ENCODE measurements around the gene BICDL2.

BICDL2 gene

GRCh38 chr16:3007957-3008689, 28.6 kb downstream of the BICDL2 start:
- H3K27ac ChIP-seq = no peak overlapping the region
- TF ChIP-seq CTCF (IDR thresholded peaks at IDR 0.05) (no peak), ZFX (IDR thresholded peaks at IDR 0.05; ENCODE audit: borderline replicate concordance) (no peak)

DNA sequence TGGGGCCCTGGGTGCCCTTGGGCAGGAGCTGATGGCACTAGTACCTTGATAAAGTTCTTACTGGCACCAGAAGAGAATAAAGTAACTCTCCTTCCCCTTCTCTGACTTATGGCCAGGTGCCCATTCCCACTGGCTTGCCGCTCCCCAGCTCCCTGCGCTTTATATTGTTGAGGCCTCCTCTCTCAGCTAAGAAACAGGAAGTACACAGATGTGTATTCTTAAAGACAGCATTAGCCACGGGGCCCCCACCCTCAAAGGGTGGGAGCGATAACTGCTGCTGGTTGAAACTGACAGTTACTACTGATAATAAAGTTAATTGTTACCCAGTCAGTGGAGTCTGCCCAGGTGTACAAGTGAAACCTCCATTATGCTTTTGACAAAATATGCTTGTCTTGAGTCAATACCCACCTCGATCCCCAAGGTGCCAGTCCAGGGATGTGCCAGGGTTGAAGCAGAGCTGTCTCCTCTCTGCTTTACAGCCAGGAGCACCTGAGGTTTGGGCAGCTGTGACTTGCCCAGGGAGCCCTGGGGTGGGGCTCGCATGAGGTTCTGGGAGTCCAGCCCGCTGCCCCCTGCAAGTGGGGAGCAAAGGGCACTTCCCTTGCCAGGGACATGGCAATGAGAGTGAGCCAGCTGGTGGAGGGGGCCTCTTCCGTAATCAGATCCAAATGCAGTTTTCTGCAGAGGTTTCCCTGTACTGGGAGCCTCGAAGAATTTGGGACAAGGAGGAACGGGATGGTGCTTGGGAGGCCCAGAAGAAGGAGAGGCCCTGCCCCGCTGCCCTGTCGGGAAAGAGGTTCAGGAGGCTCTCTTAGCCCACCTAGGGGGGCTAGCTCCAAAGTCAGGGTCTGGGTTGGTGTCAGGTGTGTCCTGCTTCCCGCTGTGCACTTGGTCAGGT, 29.4 kb downstream of the BICDL2 start:
- H3K27ac ChIP-seq = no peak overlapping the region
- TF ChIP-seq ZFX (IDR thresholded peaks at IDR 0.05; ENCODE audit: borderline replicate concordance) = no peak
- no peak for TF ChIP-seq CTCF (IDR thresholded peaks at IDR 0.05)

- peak overlapping the region; percentile 56 for H3K27ac ChIP-seq
- TF ChIP-seq CTCF (IDR thresholded peaks at IDR 0.05) = no peak
Measured at GRCh38 chr16:3004781-3005284, 31.9 kb downstream of the BICDL2 start.

DNA sequence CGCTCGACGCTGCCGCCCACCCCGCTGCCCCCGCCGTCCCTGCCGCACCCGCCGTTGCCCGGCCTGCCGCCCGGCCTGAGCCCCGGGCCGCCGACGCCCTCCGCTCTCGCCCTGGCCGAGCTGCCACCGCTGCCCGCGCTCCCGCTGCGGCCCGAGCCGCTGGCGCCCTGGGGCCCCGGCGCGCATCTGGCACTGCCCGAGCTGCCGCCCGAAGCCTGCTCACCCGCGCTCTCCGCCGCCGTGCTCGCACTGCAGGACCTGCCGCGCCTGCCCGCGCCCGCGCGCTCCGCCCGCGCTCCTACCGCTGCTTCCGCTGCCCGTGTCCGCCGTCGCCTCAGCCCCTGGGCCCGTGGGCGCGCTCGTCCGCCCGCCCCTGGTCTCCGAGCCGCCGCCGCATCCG, 32.4 kb downstream of the BICDL2 start:
- TF ChIP-seq CTCF (IDR thresholded peaks at IDR 0.05) (no peak), ZFX (IDR thresholded peaks at IDR 0.05; ENCODE audit: borderline replicate concordance) (no peak)
- H3K27ac ChIP-seq = peak overlapping the region; percentile 56

DNA sequence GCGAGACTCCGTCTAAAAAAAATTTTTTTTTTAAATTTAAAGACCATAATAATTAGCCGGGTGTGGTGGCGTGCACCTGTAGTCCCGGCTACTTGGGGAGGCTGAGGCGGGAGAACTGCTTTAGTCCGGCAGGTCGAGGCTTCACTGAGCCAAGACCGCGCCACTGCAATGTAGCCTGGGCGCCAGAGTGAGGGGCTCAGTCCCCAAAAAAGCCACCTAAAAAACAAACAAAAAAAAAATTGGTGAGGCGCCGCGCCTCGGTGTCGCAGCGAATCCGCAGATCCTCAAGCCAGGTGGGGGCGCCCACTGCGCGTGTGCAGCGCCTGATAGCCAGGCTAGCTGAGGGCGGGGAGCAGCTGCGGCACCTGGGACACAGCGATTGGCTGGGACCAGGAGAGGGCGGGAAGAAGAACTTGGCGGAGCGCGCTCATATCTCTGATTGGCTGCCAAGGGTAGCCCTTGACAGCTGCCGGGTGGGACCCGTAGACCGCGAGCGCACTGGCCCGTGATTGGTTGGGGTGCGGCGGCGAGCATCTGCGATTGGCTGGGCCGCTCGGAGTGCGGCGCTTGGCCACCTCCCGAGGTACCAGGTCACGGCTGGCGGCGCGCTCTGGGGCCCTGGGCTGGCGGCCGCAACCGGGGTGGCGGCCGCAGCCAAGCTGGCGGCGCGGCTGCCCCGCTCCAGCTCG, 33.0 kb downstream of the BICDL2 start:
- TF ChIP-seq CTCF (IDR thresholded peaks at IDR 0.05) = peak; percentile 81
- TF ChIP-seq ZFX (IDR thresholded peaks at IDR 0.05; ENCODE audit: borderline replicate concordance) = no peak

DNA sequence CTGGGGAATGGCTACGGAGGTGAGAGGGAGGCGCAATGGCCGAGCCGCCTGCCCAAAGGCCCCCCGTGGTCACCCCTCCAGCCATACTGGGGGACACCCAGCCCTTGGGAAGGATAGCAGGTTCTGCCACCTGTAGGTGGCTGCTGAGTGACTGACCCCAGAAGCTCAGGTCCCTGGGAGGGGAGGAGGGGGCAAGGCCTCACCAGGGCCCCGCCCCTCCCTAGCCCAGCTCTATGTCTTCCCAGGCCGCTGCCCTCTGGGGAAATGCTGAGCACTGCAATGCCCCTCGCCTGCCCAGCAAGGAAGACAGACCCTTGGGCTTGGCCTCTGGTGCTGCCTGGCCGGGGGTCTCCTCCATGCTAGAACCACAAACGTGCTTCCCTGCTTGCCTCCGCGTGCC, 35.4 kb downstream of the BICDL2 start:
- no peak overlapping the region for H3K27ac ChIP-seq
- no peak for TF ChIP-seq ZFX (IDR thresholded peaks at IDR 0.05; ENCODE audit: borderline replicate concordance)
- TF ChIP-seq CTCF (IDR thresholded peaks at IDR 0.05) = no peak

More for the DNA sequence above, 33.0 kb downstream of the BICDL2 start:
- peak overlapping the region; percentile 56 for H3K27ac ChIP-seq

All from 22Rv1 (cell line).